OCI-LY1 (cell line): ENCODE results near the gene CPAMD8.
"Not testable (repeated sequence)": the region's sequence is repeated elsewhere in the genome, so short reads cannot be mapped to it uniquely, and the experiment has no call there.

Experiments
- H2AFZ ChIP-seq: fragments of 200-600 bp; sonication (generic), shearing (Covaris generic); 2 replicates; pipeline ENCODE4 v1.6.0; 2014; ENCODE audit warnings: antibody characterized with exemption, mild to moderate bottlenecking, low read length
- H3F3A ChIP-seq: fragments of 200-600 bp; sonication (generic), shearing (Covaris generic); 2 replicates; pipeline ENCODE4 v1.6.0; 2014; ENCODE audit warnings: mild to moderate bottlenecking, antibody characterized with exemption, low read length, moderate library complexity; ENCODE audit not compliant: insufficient read depth
- H3K27ac ChIP-seq: fragments of 200-600 bp; sonication (generic); 2 replicates; pipeline ENCODE4 v1.5.1; 2014; ENCODE audit warnings: low read length, mixed run types, mild to moderate bottlenecking, low read depth; ENCODE audit not compliant: poor library complexity, severe bottlenecking
- H3K27me3 ChIP-seq: fragments of 200-600 bp; sonication (generic); 2 replicates; pipeline ENCODE4 v1.6.0; 2014; ENCODE audit warnings: antibody characterized with exemption, mild to moderate bottlenecking, low read length, moderate library complexity; ENCODE audit not compliant: insufficient read depth
- H3K36me3 ChIP-seq: fragments of 200-600 bp; sonication (generic); 2 replicates; pipeline ENCODE4 v1.6.1; 2014; ENCODE audit warnings: mild to moderate bottlenecking, antibody characterized with exemption, low read length, moderate library complexity, mixed read lengths; ENCODE audit not compliant: insufficient read depth
- H3K4me1 ChIP-seq: fragments of 200-600 bp; sonication (generic); 2 replicates; pipeline ENCODE4 v1.5.1; 2014; ENCODE audit warnings: mild to moderate bottlenecking, low read length, moderate library complexity; ENCODE audit not compliant: insufficient read depth, severe bottlenecking
- H3K4me2 ChIP-seq: fragments of 200-600 bp; sonication (generic), shearing (Covaris generic); 2 replicates; pipeline ENCODE4 v1.6.1; 2014; ENCODE audit warnings: low read length
- H3K4me3 ChIP-seq: fragments of 200-600 bp; sonication (generic); 2 replicates; pipeline ENCODE4 v1.5.1; 2014; ENCODE audit warnings: low read length, low read depth, mild to moderate bottlenecking, mixed read lengths; ENCODE audit not compliant: poor library complexity, severe bottlenecking
- H3K79me2 ChIP-seq: fragments of 200-600 bp; shearing (Covaris generic); 2 replicates; pipeline ENCODE4 v1.6.1; 2016; ENCODE audit warnings: mixed run types, low read length, mixed read lengths; ENCODE audit not compliant: insufficient read depth
- H3K9ac ChIP-seq: fragments of 200-600 bp; sonication (generic), shearing (Covaris generic); 2 replicates; pipeline ENCODE4 v1.6.1; 2014; ENCODE audit warnings: mild to moderate bottlenecking, low read length, mixed read lengths
- H3K9me2 ChIP-seq: fragments of 200-600 bp; sonication (generic), shearing (Covaris generic); 2 replicates; pipeline ENCODE4 v1.6.1; 2014; ENCODE audit warnings: low read depth, mild to moderate bottlenecking, low read length, mixed read lengths
- H3K9me3 ChIP-seq: fragments of 200-600 bp; shearing (Covaris generic); 2 replicates; pipeline ENCODE4 v1.6.1; 2014; ENCODE audit warnings: low read length, mixed read lengths
- H4K20me1 ChIP-seq: fragments of 200-600 bp; sonication (generic), shearing (Covaris generic); 2 replicates; pipeline ENCODE4 v1.6.0; 2016; ENCODE audit warnings: mild to moderate bottlenecking, low read length; ENCODE audit not compliant: insufficient read depth
- CTCF ChIP-seq: fragments of 200-600 bp; sonication (generic), shearing (Covaris generic); IDR thresholded peaks from 2 replicates; pipeline ENCODE4 v1.5.1; 2017; ENCODE audit warnings: mild to moderate bottlenecking, antibody characterized with exemption, low read length, moderate library complexity, mixed read lengths
- EZH2 ChIP-seq: fragments of 200-600 bp; sonication (generic), shearing (Covaris generic); IDR thresholded peaks from 2 replicates; pipeline ENCODE4 v1.8.0; 2017; ENCODE audit warnings: borderline replicate concordance, mixed run types, mild to moderate bottlenecking, antibody characterized with exemption, low read length, moderate library complexity, mixed read lengths

CPAMD8 gene

DNA sequence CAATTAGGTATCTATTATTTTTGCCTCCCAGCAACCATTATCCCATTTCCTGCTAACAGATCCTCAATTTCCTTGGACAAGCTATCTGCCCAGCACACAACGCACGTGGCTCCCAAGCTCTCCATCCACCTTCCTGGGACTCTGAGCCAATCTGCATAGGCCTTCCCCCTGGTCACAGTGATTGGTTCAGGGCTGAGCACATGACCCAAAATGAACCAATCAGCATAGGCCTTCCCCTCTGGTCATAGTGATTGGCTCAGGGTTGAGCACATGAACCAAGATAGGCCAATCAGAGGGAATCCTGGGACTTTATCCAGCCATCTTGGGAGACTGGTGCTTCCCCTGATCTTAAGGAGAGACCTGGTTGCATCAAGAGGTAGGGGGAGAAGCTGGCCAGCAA lies 5.8 kb downstream of the CPAMD8 start:
- Histone ChIP-seq H3K9me2 (no peaks in the 10 kb centered on the region), H2AFZ (no peak overlapping the region), H3K4me2 (no peak overlapping the region), H3K9me3 (0 out of 2 replicates have a peak, but pooled peaks cover 2% of the 10 kb centered on the region), H4K20me1 (no peaks in the 10 kb centered on the region), H3K4me3 (no peak overlapping the region), H3K36me3 (no peaks in the 10 kb centered on the region), H3K27ac (no peak overlapping the region), H3K4me1 (no peaks in the 10 kb centered on the region), H3K79me2 (no peaks in the 10 kb centered on the region), H3F3A (no peaks in the 10 kb centered on the region), H3K9ac (no peak overlapping the region), H3K27me3 (no peaks in the 10 kb centered on the region; the same call in 1 of the 2 replicates)
- TF ChIP-seq EZH2 (no peak), CTCF (no peak)

DNA sequence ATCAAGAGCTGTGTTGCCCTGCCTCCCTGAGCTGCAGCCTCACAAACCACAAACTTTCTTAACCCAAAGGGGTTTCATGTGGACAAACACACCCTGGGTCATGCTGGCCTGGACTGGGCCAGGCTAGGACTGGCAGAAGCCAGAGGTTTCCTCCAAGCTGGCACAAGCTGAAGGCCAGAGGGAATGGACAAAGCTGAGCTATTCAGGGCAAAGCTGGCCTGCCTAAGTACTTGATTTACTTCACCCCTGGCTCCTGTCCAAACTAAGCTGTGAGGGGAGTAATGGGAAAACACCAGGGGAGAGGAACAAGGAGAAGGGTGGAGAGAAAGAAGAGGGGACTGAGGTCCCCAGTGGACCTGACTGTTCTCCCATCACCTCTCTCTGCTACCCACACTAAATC lies 6.2 kb downstream of the CPAMD8 start:
- Histone ChIP-seq H3K4me2 (no peak overlapping the region), H3F3A (no peaks in the 10 kb centered on the region), H3K36me3 (no peaks in the 10 kb centered on the region), H2AFZ (no peak overlapping the region), H3K27ac (no peak overlapping the region), H3K27me3 (no peaks in the 10 kb centered on the region; the same call in 1 of the 2 replicates), H3K9ac (no peak overlapping the region), H3K9me3 (0 out of 2 replicates have a peak, but pooled peaks cover 2% of the 10 kb centered on the region), H3K4me3 (no peak overlapping the region), H3K9me2 (no peaks in the 10 kb centered on the region), H3K79me2 (no peaks in the 10 kb centered on the region), H3K4me1 (no peaks in the 10 kb centered on the region), H4K20me1 (no peaks in the 10 kb centered on the region)
- TF ChIP-seq EZH2 (no peak), CTCF (no peak)

- not testable (repeated sequence) for H3K27ac ChIP-seq, H3K79me2 ChIP-seq, H3K27me3 ChIP-seq, H3F3A ChIP-seq, H3K9ac ChIP-seq, H3K36me3 ChIP-seq, H3K4me2 ChIP-seq, H3K9me2 ChIP-seq, H3K4me3 ChIP-seq, H3K4me1 ChIP-seq, H3K9me3 ChIP-seq, H4K20me1 ChIP-seq, H2AFZ ChIP-seq
These were observed 12.3 kb downstream of the CPAMD8 start for GRCh38 chr19:17014212-17014861.

GRCh38 chr19:17011485-17011884 lies 15.1 kb downstream of the CPAMD8 start:
- H3K9me3 ChIP-seq: no peaks in the 10 kb centered on the region
- no peak for TF ChIP-seq EZH2
- no peak for TF ChIP-seq CTCF
- H2AFZ ChIP-seq: no peak overlapping the region
- H3K79me2 ChIP-seq: no peaks in the 10 kb centered on the region
- no peaks in the 10 kb centered on the region for H4K20me1 ChIP-seq
- no peaks in the 10 kb centered on the region for H3F3A ChIP-seq
- H3K4me3 ChIP-seq: no peak overlapping the region
- no peak overlapping the region for H3K9ac ChIP-seq
- H3K9me2 ChIP-seq: no peaks in the 10 kb centered on the region
- H3K4me1 ChIP-seq: no peaks in the 10 kb centered on the region
- H3K27ac ChIP-seq: no peak overlapping the region
- no peak overlapping the region for H3K4me2 ChIP-seq
- no peaks in the 10 kb centered on the region for H3K36me3 ChIP-seq
- no peaks in the 10 kb centered on the region; the same call in 1 of the 2 replicates for H3K27me3 ChIP-seq
